HG02610 (cell line): ENCODE measurements around the gene NCLN.
"Not testable (repeated sequence)": the region's sequence is repeated elsewhere in the genome, so short reads cannot be mapped to it uniquely, and the experiment has no call there.

Experiments
- ATAC-seq: cut with Tn5 transposase; IDR thresholded peaks from one replicate; pipeline ENCODE4 v1.9.1; 2021; ENCODE audit warnings: mild to moderate bottlenecking, moderate library complexity; ENCODE audit not compliant: unreplicated experiment

The NCLN gene

DNA sequence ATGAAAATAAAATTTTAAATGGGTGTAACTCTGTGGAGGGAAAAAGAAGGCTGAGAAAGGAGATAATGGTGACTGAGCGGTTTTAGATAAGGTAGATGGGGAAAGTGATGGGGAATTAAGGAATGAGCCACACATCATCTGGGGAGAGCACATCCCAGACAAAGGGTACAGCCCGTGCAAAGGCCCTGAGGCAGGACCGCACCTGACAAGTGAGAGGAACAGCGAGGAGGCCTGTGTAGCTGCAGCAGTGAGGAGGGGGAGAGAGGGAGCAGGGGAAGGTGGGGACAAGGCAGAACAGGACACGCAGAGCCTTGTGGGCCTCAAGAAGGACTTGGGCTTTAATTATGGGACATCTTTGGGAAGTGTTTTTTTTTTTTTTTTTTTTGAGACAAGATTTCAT lies 37.0 kb downstream of the NCLN start:
- no peak for ATAC-seq

- ATAC-seq: no peak
Observed at GRCh38 chr19:3224346-3225168, 38.8 kb downstream of the NCLN start, which contains the start of gene CELF5. Gene CELF5, plus strand, starts transcription at chr19:3224661. Its CDS starts 79 bp downstream, at chr19:3224740.

DNA sequence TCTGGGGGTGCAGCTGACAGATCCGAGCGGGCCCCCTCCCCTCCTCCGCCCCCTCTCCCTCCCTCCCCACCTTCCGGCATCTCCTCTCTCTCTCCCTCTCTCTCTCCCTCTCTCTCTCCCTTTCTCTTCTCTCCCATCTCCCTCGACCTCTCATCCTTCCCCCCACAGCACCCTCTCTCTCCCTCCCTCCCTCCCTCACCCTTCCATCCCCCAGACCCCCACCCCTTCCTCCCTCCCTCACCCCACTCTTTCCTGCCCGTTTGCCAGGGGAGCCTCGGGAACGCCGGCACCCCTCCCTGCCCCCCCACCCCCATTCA lies 39.4 kb downstream of the NCLN start:
- ATAC-seq: no peak

DNA sequence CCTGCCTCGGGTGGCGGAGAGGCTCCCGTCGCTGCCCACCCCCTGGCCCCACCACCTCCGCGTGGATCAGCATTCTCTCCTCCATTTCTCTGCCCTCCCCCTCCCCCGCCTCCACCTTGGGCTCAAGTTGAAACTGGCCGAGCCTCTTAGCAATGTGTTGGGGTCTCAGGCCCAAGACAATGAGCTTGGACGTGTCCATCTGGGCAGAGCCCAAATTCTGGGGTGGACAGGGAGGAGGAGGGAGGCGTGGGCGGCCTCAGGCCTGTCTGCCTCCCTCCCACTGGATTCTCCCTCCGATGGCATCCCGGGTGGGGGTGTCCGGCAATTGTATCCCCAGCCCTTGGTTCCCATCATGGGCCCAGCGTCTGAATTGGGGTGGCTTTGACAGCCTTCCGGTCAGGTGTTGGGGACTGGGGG lies 40.0 kb downstream of the NCLN start:
- ATAC-seq: no peak

DNA sequence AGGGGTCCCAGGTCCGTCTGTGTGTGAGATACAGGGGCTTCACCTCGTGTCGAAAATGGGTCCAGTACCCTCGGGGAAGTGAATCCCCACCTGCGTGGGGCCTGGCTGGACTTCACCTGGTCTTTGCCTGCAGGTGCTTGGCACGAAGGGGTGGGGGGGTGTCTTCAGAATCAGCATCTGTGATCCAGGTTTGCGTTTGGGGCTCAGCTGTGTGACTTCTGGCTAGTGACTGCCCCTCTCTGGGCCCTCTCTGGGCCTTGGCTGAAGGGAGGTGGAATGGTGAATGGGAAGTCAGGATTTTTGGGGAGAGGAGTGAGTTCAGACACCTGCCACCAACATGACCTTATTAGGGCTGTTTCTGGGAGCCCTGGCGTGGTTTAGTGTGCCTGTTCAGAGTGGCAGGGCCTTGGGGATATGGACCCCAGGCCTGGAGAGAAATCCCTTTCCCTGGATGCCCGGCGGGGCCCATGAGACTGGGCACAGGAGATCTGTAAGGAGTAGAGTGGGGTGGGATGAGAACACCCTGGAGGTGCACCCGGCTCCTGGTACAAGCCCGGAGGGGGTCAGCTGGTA lies 41.4 kb downstream of the NCLN start:
- ATAC-seq: no peak

- ATAC-seq: no peak
Observed at GRCh38 chr19:3229346-3229743, 43.6 kb downstream of the NCLN start.

DNA sequence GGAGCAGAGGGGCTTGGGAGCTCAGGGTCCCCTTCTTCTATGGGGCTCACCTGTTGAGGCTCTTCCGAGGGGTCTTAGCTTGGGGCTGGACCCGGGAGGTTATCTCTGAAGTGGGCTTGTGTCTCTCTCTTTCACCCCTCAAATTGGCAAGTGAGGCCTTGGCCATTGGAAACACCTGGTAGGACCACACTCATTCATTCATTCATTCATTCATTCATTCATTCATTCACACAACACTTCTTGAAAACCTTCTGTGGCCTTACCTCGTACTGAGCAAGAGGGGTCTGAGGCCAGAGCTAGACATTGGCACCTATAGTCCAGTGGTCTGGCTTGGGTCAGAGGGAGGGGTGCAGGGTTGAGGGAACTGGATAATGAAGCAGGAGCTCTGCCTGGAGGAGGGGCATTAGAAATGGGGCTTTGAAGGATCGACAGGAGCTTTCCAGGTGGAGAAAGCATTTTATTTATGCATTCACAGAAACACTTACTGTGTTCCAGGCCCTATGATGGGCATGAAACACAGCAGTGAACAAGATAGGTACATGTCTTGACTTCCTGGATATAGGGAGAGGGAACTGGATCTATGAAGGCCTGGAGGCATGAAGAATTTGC lies 44.3 kb downstream of the NCLN start:
- no peak for ATAC-seq

DNA sequence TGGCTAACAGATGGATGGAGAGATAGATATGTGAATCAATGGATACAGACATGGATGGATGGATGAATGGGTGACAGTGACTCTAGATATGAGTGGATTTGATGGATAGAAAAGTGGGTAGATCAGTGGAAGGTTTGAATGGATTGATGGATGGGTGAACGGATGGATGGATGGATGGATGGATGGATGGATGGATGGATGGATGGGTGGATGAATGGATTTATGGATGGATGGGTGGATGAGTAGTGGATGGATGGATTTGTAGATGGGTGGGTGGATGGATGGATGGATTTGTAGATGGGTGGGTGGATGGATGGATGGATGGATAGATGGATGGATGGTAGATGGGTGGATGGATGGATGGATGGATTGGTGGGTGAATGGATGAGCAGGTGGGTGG lies 45.6 kb downstream of the NCLN start:
- no peak for ATAC-seq

DNA sequence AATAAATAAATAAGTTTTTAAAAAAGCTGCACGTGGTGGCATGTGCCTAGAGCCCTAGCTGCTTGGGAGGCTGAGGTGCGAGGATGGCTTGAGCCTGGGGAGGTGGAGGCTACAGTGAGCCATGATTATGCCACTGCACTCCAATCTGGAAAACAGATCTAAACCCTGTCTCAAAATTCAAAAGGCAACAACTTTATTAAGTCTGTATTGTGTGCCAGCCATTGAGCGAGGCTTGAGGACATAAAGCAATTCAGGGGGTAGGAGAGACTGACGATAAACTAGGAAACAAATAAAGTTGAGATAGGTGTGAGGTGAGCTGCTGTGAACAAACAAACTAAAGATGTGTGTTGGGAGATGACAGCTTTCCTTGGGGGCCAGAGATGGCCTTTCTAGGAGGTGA lies 47.4 kb downstream of the NCLN start:
- ATAC-seq: no peak

GRCh38 chr19:3233831-3234230 lies 48.1 kb downstream of the NCLN start:
- ATAC-seq: no peak

DNA sequence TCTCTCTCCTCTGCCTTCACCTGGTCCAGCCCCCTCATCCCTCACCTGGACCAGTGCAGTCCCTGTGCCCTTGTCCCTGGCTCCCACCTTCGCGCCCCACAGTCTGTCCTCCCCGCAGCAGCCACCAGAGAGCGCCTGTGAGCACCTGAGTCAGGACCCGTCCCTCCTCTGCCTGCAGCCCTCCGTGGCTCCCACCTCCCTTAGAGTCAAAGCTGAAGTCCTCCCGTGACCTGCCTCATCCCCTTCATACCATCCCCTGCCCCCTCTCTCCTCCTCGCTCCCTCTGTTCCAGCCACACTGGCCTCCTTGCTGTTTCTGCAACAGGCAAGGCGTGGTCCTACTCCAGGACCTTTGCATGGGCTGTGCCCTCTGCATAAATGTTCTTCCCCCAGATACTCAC lies 49.1 kb downstream of the NCLN start:
- ATAC-seq: no peak

- ATAC-seq: not testable (repeated sequence)
Observed at GRCh38 chr19:3235604-3236003, 49.9 kb downstream of the NCLN start.

DNA sequence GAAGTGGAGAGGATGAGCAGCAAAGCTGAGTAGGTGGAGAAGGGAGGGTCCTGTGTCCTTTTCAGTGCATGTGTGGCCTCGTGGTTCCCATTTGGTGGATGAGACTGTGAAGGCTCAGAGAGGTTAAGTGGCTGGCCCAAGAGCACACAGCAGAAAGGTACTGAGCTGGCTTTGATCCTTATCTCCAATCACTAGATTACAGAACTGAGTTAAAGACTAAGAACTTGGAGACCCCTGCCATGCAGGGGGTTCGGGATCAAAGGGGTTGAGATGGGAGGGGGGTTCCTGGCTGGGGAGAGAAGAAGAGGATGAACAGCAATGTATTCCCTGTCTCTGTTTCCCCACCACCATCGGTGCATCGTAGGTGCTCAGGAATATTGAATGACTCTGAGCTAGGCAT lies 50.5 kb downstream of the NCLN start:
- ATAC-seq: no peak

DNA sequence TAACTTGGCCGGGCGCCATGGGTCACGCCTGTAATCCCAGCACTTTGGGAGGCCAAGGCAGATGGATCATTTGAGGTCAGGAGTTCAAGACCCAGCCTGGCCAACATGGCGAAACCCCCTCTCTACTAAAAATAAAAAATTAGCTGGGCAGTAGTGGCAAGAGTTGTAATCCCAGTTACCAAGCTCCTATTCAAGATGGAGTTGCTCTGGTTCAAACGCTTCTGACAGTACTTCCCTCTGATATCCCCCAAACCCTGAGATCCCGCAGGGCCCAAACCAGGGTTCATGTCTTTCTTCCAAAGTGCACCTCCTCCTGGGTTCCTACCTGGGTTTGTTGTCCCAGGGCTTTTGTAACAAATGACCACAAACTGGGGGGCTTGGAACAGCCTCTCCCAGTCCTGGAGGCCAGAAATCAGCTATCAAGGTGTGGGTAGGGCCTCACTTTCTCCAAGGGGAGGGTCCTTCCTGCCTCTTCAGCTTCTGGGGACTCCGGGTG lies 52.4 kb downstream of the NCLN start:
- ATAC-seq: no peak

DNA sequence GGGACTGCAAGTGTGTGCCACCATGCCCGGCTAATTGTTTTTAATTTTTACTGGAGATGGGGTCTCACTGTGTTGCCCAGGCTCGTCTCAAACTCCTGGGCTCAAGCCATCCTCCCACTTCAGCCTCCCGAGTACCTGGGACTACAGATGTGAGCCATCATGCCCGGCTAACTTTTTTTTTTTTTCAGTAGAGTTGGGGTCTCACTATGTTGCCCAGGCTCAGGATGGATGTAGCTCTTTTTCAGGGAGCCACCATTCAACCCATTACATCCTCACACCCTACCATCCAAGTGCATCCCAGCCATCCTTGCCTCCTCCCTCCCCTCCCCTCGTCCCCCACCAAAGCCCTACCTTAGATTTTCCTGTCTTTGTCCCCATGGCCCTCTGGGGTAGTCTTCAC lies 53.6 kb downstream of the NCLN start:
- ATAC-seq: no peak

DNA sequence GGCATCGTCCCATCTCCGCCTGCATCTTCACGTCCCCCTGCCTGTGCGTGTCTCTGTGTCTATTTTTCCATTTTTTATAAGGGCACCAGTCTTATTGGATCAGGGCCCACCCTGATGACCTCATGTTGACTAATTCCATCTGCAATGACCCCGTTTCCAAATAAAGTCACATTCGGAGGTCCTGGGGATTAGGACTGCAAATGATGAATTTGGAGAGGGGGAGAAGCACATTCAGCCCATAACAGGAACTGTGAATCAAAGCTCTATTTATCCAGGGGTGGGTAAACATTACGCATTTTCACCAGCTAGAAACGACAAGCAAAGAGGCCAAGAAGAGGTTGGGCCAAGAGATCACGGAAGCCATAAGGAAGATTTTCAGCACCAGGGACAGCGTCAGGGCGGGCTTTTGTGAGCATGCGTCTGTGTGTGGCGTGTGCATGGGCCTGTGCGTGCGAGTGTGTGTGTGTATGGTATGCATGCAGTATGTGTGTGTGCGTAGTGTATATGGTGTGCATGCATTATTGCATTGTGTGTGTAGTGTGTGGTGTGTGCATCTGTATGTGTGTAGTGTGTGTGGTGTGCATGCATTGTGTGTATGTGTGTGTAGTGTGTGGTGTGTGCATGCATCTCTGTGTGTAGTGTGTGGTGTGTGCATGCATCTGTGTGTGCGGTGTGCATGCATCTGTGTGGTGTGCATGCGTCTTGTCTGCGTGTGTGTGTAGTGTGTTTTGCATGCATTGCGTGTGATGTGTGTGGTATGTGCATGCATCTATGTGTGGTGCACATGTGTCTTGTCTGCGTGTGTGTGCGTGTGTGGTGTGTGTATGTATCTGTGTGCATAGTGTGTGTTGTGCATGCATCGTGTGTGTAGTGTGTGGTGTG lies 58.3 kb downstream of the NCLN start:
- no peak for ATAC-seq

GRCh38 chr19:3245050-3245449 lies 59.3 kb downstream of the NCLN start:
- ATAC-seq: no peak

DNA sequence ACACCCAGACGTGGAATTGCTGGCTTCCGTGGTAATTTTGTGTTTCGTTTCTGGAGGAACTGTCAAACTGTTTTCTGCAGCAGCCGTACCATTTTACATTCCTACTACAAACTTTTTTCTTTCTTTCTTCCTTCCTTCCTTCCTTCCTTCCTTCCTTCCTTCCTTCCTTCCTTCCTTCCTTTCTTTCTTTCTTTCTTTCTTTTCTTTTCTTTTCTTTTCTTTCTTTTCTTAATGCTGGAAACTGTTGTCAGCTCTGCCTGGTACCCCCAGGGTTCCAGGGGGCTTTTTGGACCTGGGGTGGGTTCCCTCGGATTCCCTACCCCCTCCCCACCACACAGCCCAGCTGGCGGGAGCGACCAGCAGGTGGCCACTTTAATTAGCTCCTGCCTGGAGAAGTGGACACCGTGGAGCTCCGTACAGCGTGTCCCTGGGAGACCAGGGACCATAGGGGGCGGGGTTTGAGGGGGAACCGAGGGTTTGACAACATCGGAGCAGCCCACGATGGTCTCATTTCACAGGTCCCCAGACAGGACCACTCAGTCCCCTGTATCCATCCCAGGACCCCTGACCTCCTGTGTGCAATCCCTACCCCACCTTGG lies 63.1 kb downstream of the NCLN start:
- no peak for ATAC-seq

DNA sequence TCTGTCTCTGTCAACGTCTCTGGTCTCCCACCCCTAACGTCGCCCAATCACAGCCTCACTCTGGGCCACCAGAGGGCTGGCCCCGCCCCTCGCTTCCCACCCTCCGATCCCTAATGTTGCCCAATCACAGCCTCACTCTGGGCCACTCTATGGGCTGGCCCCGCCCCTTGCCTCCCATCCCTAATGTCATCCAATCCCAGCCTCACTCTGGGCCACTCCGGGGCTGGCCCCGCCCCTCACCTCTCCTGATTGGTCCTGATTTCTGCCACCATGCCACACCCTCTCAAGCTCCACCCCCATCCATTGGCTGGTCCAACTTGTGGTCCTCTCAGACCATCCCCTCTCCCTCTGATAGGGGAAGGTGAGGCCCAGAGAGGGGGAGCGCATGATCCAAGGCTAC lies 63.7 kb downstream of the NCLN start:
- ATAC-seq: no peak

GRCh38 chr19:3250675-3251074 lies 64.9 kb downstream of the NCLN start:
- no peak for ATAC-seq

GRCh38 chr19:3251229-3251628 lies 65.5 kb downstream of the NCLN start:
- no peak for ATAC-seq
